BE2C (cell line): Measurements from ENCODE around the gene TSC22D1.

ENCODE experiments used
- DNase-seq: peaks from one replicate; pipeline ENCODE4 v3.0.0-alpha.2; 2020
- H3K27me3 ChIP-seq: fragments of 250-450 bp; sonication (Bioruptor Pico); 2 replicates; pipeline ENCODE4 v1.5.1; 2020; ENCODE audit warnings: mild to moderate bottlenecking
- H3K36me3 ChIP-seq: fragments of 250-450 bp; sonication (Bioruptor Pico); 2 replicates; pipeline ENCODE4 v1.5.1; 2020; ENCODE audit warnings: mild to moderate bottlenecking
- H3K4me1 ChIP-seq: fragments of 250-450 bp; sonication (Bioruptor Pico); 2 replicates; pipeline ENCODE4 v1.5.1; 2020
- H3K4me3 ChIP-seq: 2 replicates; pipeline ENCODE4 v1.5.1; 2011; ENCODE audit warnings: low read depth, low read length
- H3K9me3 ChIP-seq: fragments of 250-450 bp; sonication (Bioruptor Pico); 2 replicates; pipeline ENCODE4 v1.5.1; 2020
- CTCF ChIP-seq: IDR thresholded peaks from 2 replicates; pipeline ENCODE4 v1.5.1; 2012; ENCODE audit warnings: mild to moderate bottlenecking, low read depth, low read length

Gene TSC22D1

GRCh38 chr13:44497801-44498200 lies 78.3 kb downstream of the TSC22D1 start:
- no peak for TF ChIP-seq CTCF
- Histone ChIP-seq H3K9me3 (no peaks in the 10 kb centered on the region), H3K36me3 (no peaks in the 10 kb centered on the region), H3K4me3 (no peak overlapping the region), H3K4me1 (no peaks in the 10 kb centered on the region), H3K27me3 (no peaks in the 10 kb centered on the region)
- DNase-seq: no peak

GRCh38 chr13:44493213-44493812 lies 82.8 kb downstream of the TSC22D1 start:
- no peak for DNase-seq
- H3K27me3 ChIP-seq: no peaks in the 10 kb centered on the region
- no peak overlapping the region for H3K4me3 ChIP-seq
- TF ChIP-seq CTCF: no peak
- H3K36me3 ChIP-seq: no peaks in the 10 kb centered on the region
- H3K4me1 ChIP-seq: no peaks in the 10 kb centered on the region
- H3K9me3 ChIP-seq: no peaks in the 10 kb centered on the region

GRCh38 chr13:44489751-44490150 lies 86.4 kb downstream of the TSC22D1 start:
- Histone ChIP-seq H3K27me3 (no peaks in the 10 kb centered on the region), H3K4me3 (no peak overlapping the region), H3K4me1 (no peaks in the 10 kb centered on the region), H3K36me3 (no peaks in the 10 kb centered on the region), H3K9me3 (no peaks in the 10 kb centered on the region)
- no peak for TF ChIP-seq CTCF
- DNase-seq: no peak

GRCh38 chr13:44487989-44488388 lies 88.1 kb downstream of the TSC22D1 start:
- Histone ChIP-seq H3K4me3 (no peak overlapping the region), H3K27me3 (no peaks in the 10 kb centered on the region), H3K4me1 (no peaks in the 10 kb centered on the region), H3K9me3 (no peaks in the 10 kb centered on the region), H3K36me3 (no peaks in the 10 kb centered on the region)
- no peak for TF ChIP-seq CTCF
- DNase-seq: no peak

GRCh38 chr13:44484562-44485138 lies 91.5 kb downstream of the TSC22D1 start:
- DNase-seq: no peak
- no peak for TF ChIP-seq CTCF
- no peaks in the 10 kb centered on the region for H3K4me1 ChIP-seq
- H3K4me3 ChIP-seq: no peak overlapping the region
- no peaks in the 10 kb centered on the region for H3K27me3 ChIP-seq
- H3K9me3 ChIP-seq: no peaks in the 10 kb centered on the region
- no peaks in the 10 kb centered on the region for H3K36me3 ChIP-seq

- H3K4me1 ChIP-seq: no peaks in the 10 kb centered on the region
- H3K36me3 ChIP-seq: no peaks in the 10 kb centered on the region
- no peaks in the 10 kb centered on the region for H3K9me3 ChIP-seq
- H3K4me3 ChIP-seq: no peak overlapping the region
- TF ChIP-seq CTCF: no peak
- no peak for DNase-seq
- H3K27me3 ChIP-seq: no peaks in the 10 kb centered on the region
Observed at GRCh38 chr13:44474122-44474910, 101.8 kb downstream of the TSC22D1 start.
